Thyroid gland (tissue), 4 donors: Measurements from ENCODE around the gene KCNA5.

Source experiments
- POLR2A ChIP-seq, 2 donors: fragments of 450-650 bp; IDR thresholded peaks; one replicate each; pipeline ENCODE4 v1.6.1; 2017; ENCODE audit warnings: antibody characterized with exemption in 2 of 2, mild to moderate bottlenecking in 2 of 2, moderate library complexity in 1 of 2
- TF ChIP-seq, protein P1 (sequence below), 6 experiments: fragments of 200-600 bp in 3 of 6; fragments of 450-650 bp in 3 of 6; sonication (generic) in 3 of 6; IDR thresholded peaks; one replicate each; pipeline ENCODE4 v1.5.1; 2016 to 2019; ENCODE audit warnings: antibody characterized with exemption in 6 of 6, mild to moderate bottlenecking in 2 of 6, inconsistent platforms in 1 of 6, moderate library complexity in 1 of 6

GRCh38 chr12:5016526-5016925 lies 27.2 kb upstream of the KCNA5 start:
- TF ChIP-seq POLR2A (IDR thresholded peaks at IDR 0.05): no peak
- TF ChIP-seq, protein P1, sequence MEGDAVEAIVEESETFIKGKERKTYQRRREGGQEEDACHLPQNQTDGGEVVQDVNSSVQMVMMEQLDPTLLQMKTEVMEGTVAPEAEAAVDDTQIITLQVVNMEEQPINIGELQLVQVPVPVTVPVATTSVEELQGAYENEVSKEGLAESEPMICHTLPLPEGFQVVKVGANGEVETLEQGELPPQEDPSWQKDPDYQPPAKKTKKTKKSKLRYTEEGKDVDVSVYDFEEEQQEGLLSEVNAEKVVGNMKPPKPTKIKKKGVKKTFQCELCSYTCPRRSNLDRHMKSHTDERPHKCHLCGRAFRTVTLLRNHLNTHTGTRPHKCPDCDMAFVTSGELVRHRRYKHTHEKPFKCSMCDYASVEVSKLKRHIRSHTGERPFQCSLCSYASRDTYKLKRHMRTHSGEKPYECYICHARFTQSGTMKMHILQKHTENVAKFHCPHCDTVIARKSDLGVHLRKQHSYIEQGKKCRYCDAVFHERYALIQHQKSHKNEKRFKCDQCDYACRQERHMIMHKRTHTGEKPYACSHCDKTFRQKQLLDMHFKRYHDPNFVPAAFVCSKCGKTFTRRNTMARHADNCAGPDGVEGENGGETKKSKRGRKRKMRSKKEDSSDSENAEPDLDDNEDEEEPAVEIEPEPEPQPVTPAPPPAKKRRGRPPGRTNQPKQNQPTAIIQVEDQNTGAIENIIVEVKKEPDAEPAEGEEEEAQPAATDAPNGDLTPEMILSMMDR (IDR thresholded peaks at IDR 0.05): no peak
